Stimulated activated CD4-positive, alpha-beta T cell treated with anti-CD3 and anti-CD28 coated beads, Interleukin-1b, Interleukin-23, amount 100 ng/mL, for 1 hour (primary cell): ENCODE measurements around the gene TACC3.

Experiments used
- DNase-seq, 2 donors: peaks; one replicate each; pipeline ENCODE4 v3.0.0-alpha.2; 2020; ENCODE audit warnings: low read depth in 2 of 2

The TACC3 gene

DNA sequence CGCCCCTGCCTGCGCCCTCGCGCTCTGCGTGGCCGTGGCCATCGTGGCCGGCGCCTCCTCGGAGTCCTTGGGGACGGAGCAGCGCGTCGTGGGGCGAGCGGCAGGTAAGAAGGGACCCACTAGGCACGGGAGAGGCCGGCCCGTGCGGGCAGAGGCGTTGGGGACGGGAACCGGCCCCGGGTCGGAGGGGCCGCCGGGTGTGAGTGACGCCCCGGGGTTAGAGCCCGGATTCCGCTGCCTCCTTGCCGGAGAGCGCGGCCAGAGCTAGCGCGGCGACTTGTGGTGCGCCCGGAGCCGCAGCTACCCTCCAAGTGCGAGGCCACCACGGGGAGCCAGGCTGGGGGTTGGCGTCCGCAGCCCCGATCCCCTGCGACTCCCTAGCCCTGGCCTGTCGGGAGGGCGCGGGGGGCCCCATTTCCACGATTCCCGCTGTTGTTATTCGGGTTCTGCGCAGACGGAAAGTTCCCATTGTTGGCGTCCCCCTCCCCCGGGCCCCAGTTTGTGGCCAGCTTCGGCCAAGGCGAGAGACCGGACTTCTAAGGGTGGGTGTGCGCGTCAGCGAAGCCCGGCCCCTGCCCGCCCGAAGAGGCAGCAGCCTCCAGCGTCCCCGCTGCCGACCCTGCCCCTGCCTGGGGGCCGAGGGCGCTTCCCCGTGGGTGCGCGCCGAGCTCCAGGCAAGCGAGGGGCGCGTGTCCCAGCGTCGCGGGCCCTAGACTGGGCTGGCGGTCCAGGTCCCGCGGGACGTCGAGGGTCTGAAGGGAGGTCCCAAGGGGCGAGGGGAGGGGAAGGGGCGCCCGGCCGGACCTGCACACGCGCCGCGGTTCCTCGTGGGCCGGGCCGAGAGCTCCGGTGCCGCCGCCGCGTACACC is 72.9 kb downstream of the TACC3 start:
- no peak for DNase-seq
